GM23248 (cell line): Measurements from ENCODE around the gene ZNF555. TPM values are rescaled to one million over a fixed set of nuclear protein-coding genes. Genes with fewer than 3 reads are reported as not detected.

ENCODE experiments used
- DNase-seq: peaks from one replicate; pipeline ENCODE4 v3.0.0-alpha.2; 2015
- H2AFZ ChIP-seq: fragments of 200-600 bp; sonication (generic); 2 replicates; pipeline ENCODE4 v1.6.1; 2016; ENCODE audit warnings: antibody characterized with exemption
- H3F3A ChIP-seq: fragments of 200-600 bp; sonication (generic); 2 replicates; pipeline ENCODE4 v1.6.1; 2016; ENCODE audit warnings: mild to moderate bottlenecking, antibody characterized with exemption, mixed run types; ENCODE audit not compliant: insufficient read depth
- H3K27ac ChIP-seq: fragments of 200-600 bp; sonication (generic); 2 replicates; pipeline ENCODE4 v1.5.1; 2016; ENCODE audit warnings: mild to moderate bottlenecking
- H3K27me3 ChIP-seq: fragments of 200-600 bp; sonication (generic); replicated peaks from 2 replicates; pipeline ENCODE4 v1.6.1; 2016; ENCODE audit warnings: mild to moderate bottlenecking; ENCODE audit not compliant: insufficient read depth
- H3K36me3 ChIP-seq: fragments of 200-600 bp; sonication (generic); 2 replicates; pipeline ENCODE4 v1.6.1; 2016; ENCODE audit warnings: low read depth, mild to moderate bottlenecking
- H3K4me1 ChIP-seq: fragments of 200-600 bp; sonication (generic); 2 replicates; pipeline ENCODE4 v1.6.1; 2016; ENCODE audit warnings: mild to moderate bottlenecking; ENCODE audit not compliant: insufficient read depth
- H3K4me2 ChIP-seq: fragments of 200-600 bp; sonication (generic); one replicate; pipeline ENCODE4 v1.6.1; 2016; ENCODE audit warnings: mild to moderate bottlenecking; ENCODE audit not compliant: unreplicated experiment
- H3K4me3 ChIP-seq: fragments of 200-600 bp; sonication (generic); 2 replicates; pipeline ENCODE4 v1.5.1; 2016; ENCODE audit warnings: mild to moderate bottlenecking
- H3K79me2 ChIP-seq: fragments of 200-600 bp; sonication (generic); 2 replicates; pipeline ENCODE4 v1.6.1; 2016; ENCODE audit warnings: mild to moderate bottlenecking; ENCODE audit not compliant: insufficient read depth
- H3K9ac ChIP-seq: fragments of 200-600 bp; sonication (generic); 2 replicates; pipeline ENCODE4 v1.6.1; 2016; ENCODE audit warnings: mild to moderate bottlenecking
- H3K9me2 ChIP-seq: fragments of 200-600 bp; sonication (generic); 2 replicates; pipeline ENCODE4 v1.6.1; 2016; ENCODE audit warnings: mixed run types, mild to moderate bottlenecking, moderate library complexity; ENCODE audit not compliant: insufficient read depth
- H3K9me3 ChIP-seq: fragments of 200-600 bp; sonication (generic); one replicate; pipeline ENCODE4 v1.6.1; 2017; ENCODE audit warnings: low read depth
- H4K20me1 ChIP-seq: fragments of 200-600 bp; sonication (generic); 2 replicates; pipeline ENCODE4 v1.6.0; 2016; ENCODE audit not compliant: insufficient read depth
- EZH2 ChIP-seq: fragments of 200-600 bp; sonication (generic); IDR thresholded peaks from 2 replicates; pipeline ENCODE4 v1.6.1; 2018; ENCODE audit warnings: antibody characterized with exemption, mild to moderate bottlenecking; ENCODE audit not compliant: insufficient read depth, poor library complexity, severe bottlenecking
- EZH2phosphoT487 ChIP-seq: fragments of 200-600 bp; sonication (generic); IDR thresholded peaks from 2 replicates; pipeline ENCODE4 v1.6.1; 2018; ENCODE audit warnings: antibody characterized with exemption, moderate library complexity, mild to moderate bottlenecking, low read depth; ENCODE audit not compliant: insufficient read depth
- WGBS, 2 experiments: methylation state at CpG; one replicate each; pipeline ENCODE4 v1.1.6; 2015 to 2017; ENCODE audit warnings: low lambda C conversion rate in 2 of 2, low coverage in 1 of 2; ENCODE audit errors: missing lambda C conversion rate in 2 of 2; 5-methylcytosine and 5-hydroxymethylcytosine counted together
- in situ Hi-C: fragments of 300-500 bp; cut with MboI; formaldehyde crosslinking; loops from 2 replicates; pipeline ENCODE4 v1.15.0; 2020
- polyA plus RNA-seq: library from polyadenylated mRNA; unstranded; fragments of >200 nt; fragmentation: Nextera tagmentation; extraction: Ambion mirVana; gene quantifications from 2 replicates; pipeline ENCODE4 v1.2.1, GENCODE V29; 2016
- total RNA-seq: library from RNA; depleted of rRNA; stranded (reverse); fragments of >200 nt; shearing (Covaris generic); gene quantifications from 2 replicates; pipeline ENCODE4 v1.2.3, GENCODE V29; 2014

ZNF555 gene
- total and polyA plus RNA-seq, 2 experiments from 2014 or later: 4.3 to 6.2 TPM

- Histone ChIP-seq H3K9ac (no peak overlapping the region), H3K9me2 (no peaks in the 10 kb centered on the region), H3K4me2 (no peak overlapping the region), H2AFZ (no peak overlapping the region), H4K20me1 (no peaks in the 10 kb centered on the region), H3K9me3 (no peaks in the 10 kb centered on the region), H3K36me3 (no peaks in the 10 kb centered on the region; the same call in 1 of the 2 replicates), H3K27me3 (no peaks in the 10 kb centered on the region), H3K4me1 (no peaks in the 10 kb centered on the region), H3K27ac (no peak overlapping the region), H3K79me2 (no peaks in the 10 kb centered on the region), H3K4me3 (no peak overlapping the region), H3F3A (no peaks in the 10 kb centered on the region)
- WGBS, 2 experiments: 88 to 91% methylated on average over 30 to 37 of the region's 37 CpGs
- no peak for TF ChIP-seq EZH2
- TF ChIP-seq EZH2phosphoT487: no peak
- no peak for DNase-seq
- in situ Hi-C loops: no loop called here
Measured at GRCh38 chr19:2809387-2810140, 31.7 kb upstream of the ZNF555 start.

- no peaks in the 10 kb centered on the region; the same call in 1 of the 2 replicates for H3K36me3 ChIP-seq
Measured at GRCh38 chr19:2810141-2811091, 30.9 kb upstream of the ZNF555 start.

GRCh38 chr19:2811221-2811722 is 30.0 kb upstream of the ZNF555 start:
- no peak for TF ChIP-seq EZH2
- TF ChIP-seq EZH2phosphoT487: no peak
- Histone ChIP-seq H3K4me2 (no peak overlapping the region), H3K4me3 (no peak overlapping the region), H3K9me2 (no peaks in the 10 kb centered on the region), H3K9me3 (no peaks in the 10 kb centered on the region), H4K20me1 (no peaks in the 10 kb centered on the region), H3F3A (no peaks in the 10 kb centered on the region), H3K27ac (no peak overlapping the region), H3K4me1 (no peaks in the 10 kb centered on the region), H3K27me3 (no peaks in the 10 kb centered on the region), H3K9ac (no peak overlapping the region), H3K36me3 (no peaks in the 10 kb centered on the region; the same call in 1 of the 2 replicates), H2AFZ (no peak overlapping the region), H3K79me2 (no peaks in the 10 kb centered on the region)
- no peak for DNase-seq
- 97 to 98% methylated on average over 20 of the region's 20 CpGs for WGBS, 2 experiments
- in situ Hi-C loops: no loop called here

More at GRCh38 chr19:2810141-2811091, 30.9 kb upstream of the ZNF555 start:
- 90 to 95% methylated on average over 32 to 58 of the region's 58 CpGs for WGBS, 2 experiments
- Histone ChIP-seq H4K20me1 (no peaks in the 10 kb centered on the region), H3K27me3 (no peaks in the 10 kb centered on the region), H3F3A (no peaks in the 10 kb centered on the region), H3K27ac (no peak overlapping the region), H3K9ac (no peak overlapping the region), H3K79me2 (no peaks in the 10 kb centered on the region), H2AFZ (no peak overlapping the region), H3K4me2 (no peak overlapping the region), H3K9me2 (no peaks in the 10 kb centered on the region), H3K4me3 (no peak overlapping the region), H3K9me3 (no peaks in the 10 kb centered on the region), H3K4me1 (no peaks in the 10 kb centered on the region)
- no peak for DNase-seq
- no peak for TF ChIP-seq EZH2phosphoT487
- TF ChIP-seq EZH2: no peak
- in situ Hi-C loops: no loop called here

- no peak overlapping the region for H3K27ac ChIP-seq
- no peak for DNase-seq
- no peaks in the 10 kb centered on the region for H3K9me3 ChIP-seq
- H2AFZ ChIP-seq: no peak overlapping the region
- no peaks in the 10 kb centered on the region for H3K27me3 ChIP-seq
- no peak for TF ChIP-seq EZH2phosphoT487
- no peak for TF ChIP-seq EZH2
- 89 to 91% methylated on average over 24 to 34 of the region's 34 CpGs for WGBS, 2 experiments
- H3K4me2 ChIP-seq: no peak overlapping the region
- no peaks in the 10 kb centered on the region for H3K79me2 ChIP-seq
- no peaks in the 10 kb centered on the region for H3K4me1 ChIP-seq
- H3K9me2 ChIP-seq: no peaks in the 10 kb centered on the region
- no peaks in the 10 kb centered on the region for H4K20me1 ChIP-seq
- H3K4me3 ChIP-seq: no peak overlapping the region
- in situ Hi-C loops: no loop called here
- no peaks in the 10 kb centered on the region for H3F3A ChIP-seq
- H3K9ac ChIP-seq: no peak overlapping the region
- no peaks in the 10 kb centered on the region; the same call in 1 of the 2 replicates for H3K36me3 ChIP-seq
Measured at GRCh38 chr19:2811735-2812413, 29.4 kb upstream of the ZNF555 start.
